Coronary artery (tissue), 2 donors: Measurements from ENCODE around the gene CSF3.

Source experiments
- DNase-seq: peaks from one replicate; pipeline ENCODE4 v3.0.0-alpha.2; 2017; ENCODE audit warnings: low spot score
- H3K27ac ChIP-seq, 2 donors: fragments of 200-600 bp; sonication (generic); one replicate each; pipeline ENCODE4 v1.5.1; 2016 to 2019
- H3K4me3 ChIP-seq: fragments of 200-600 bp; sonication (generic); 2 replicates; pipeline ENCODE4 v1.5.1; 2016; ENCODE audit warnings: mild to moderate bottlenecking, moderate library complexity
- CTCF ChIP-seq: fragments of 200-600 bp; sonication (generic); IDR thresholded peaks from one replicate; pipeline ENCODE4 v1.5.1; 2019; ENCODE audit warnings: antibody characterized with exemption

The CSF3 gene

GRCh38 chr17:40032322-40033320 is 17.4 kb downstream of the CSF3 start:
- no peak overlapping the region for H3K27ac ChIP-seq
- no peak for TF ChIP-seq CTCF
- DNase-seq, result no peak
- no peak overlapping the region for H3K4me3 ChIP-seq

GRCh38 chr17:40033339-40033738 is 18.1 kb downstream of the CSF3 start:
- Histone ChIP-seq H3K4me3 (no peak overlapping the region), H3K27ac (no peak overlapping the region)
- no peak for DNase-seq
- no peak for TF ChIP-seq CTCF

DNA sequence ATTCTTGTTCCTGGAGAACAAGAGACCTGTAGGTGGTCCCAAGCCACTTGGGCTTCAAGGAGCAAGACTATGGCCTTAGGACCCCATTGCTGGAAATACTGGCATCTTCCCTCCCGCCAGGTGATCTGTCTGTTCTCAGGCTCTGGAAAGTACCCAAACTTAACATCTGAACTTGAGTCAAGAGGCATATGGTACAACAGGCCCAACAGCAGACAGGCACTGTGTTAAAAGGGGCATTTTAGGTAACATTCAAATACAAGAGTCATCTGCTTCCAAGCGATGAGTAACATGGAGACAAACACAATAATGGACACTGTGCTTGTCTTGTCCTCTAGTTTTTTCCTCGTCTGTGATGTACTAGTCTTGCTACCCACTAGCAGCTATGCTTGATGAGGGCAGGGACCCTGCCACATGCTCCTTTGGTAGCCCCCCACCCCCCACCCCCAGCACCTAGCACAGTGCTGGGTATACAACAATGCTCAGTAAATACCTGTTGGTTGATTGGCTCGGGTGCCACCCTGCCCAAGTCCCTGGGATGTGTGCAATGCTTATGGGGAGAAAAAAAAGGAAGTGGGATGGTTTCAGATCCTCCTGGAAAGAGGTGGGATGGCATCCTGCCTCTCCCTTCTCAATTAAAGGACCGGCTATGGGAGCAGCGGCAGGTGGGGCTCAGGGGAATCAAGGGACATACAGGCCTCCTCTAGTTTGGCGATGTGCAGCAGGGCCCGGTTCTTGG is 19.4 kb downstream of the CSF3 start:
- H3K4me3 ChIP-seq, result no peak overlapping the region
- no peak for DNase-seq
- no peak overlapping the region for H3K27ac ChIP-seq
- TF ChIP-seq CTCF, result no peak

- DNase-seq, result no peak
- Histone ChIP-seq H3K27ac (no peak overlapping the region), H3K4me3 (no peak overlapping the region)
- no peak for TF ChIP-seq CTCF
Measured at GRCh38 chr17:40035162-40035559, 19.9 kb downstream of the CSF3 start.

DNA sequence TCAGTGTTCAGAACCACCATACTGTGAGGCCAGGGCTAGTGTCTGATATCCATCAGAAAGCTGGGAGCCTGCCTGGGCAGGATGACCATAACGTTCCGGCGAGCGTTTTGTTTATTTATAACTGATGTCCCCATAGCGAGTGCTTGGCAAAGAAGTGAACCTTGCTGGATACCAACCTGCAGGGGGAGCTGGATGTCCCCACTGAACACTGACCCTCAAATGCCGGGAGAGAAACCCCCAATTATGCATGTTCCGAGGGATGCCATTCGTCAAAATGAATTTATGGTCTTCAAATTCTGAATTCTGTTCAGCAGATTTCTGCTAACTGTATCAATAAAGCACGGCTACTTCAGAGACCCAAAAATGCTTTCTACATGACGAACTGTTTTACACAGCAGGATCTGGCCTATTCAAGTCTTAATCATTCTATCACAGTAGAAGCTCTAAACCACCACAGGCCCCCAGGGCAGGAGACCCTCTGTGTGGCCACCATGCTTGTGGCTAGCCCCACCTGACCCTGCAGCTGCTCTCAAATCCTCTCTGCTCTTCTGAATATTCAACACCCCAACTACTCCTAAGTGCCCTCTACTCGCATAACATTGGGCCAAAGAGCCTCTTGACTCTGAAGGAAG is 23.8 kb downstream of the CSF3 start:
- peak; percentile 87 for DNase-seq
- TF ChIP-seq CTCF, result peak; percentile 65
- peak overlapping the region; percentile 72 to 87 for H3K27ac ChIP-seq
- peak overlapping the region; percentile 25 for H3K4me3 ChIP-seq

- no peak overlapping the region for H3K27ac ChIP-seq
- DNase-seq, result no peak
- no peak for TF ChIP-seq CTCF
- H3K4me3 ChIP-seq, result no peak overlapping the region
Measured at GRCh38 chr17:40041196-40041595, 26.0 kb downstream of the CSF3 start.
